Panc1 (cell line): Measurements from ENCODE around the gene DNM1L. TPM values are rescaled to one million over a fixed set of nuclear protein-coding genes. Genes with fewer than 3 reads are reported as not detected.

Experiments used
- ATAC-seq: fragments of 200-7000 bp; cut with Tn5 transposase; 2 replicates; pipeline ENCODE4 v1.9.1; 2020; ENCODE audit warnings: mild to moderate bottlenecking, moderate library complexity
- BruUV-seq: library from RNA; stranded (reverse); fragments of 400-500 nt; replicated peaks from 2 replicates; lab custom pipeline; 2021; lab: Mats Ljungman, UMichigan
- CTCF ChIA-PET: fragments of 300-600 bp; sonication (Branson Sonifier 250); formaldehyde crosslinking; loops from one replicate; lab custom pipeline; 2022; ENCODE audit warnings: antibody characterized with exemption; lab: Charles Lee
- POLR2A ChIA-PET: fragments of 300-600 bp; sonication (Branson Sonifier 250); formaldehyde crosslinking; loops from one replicate; lab custom pipeline; 2022; ENCODE audit warnings: antibody characterized with exemption; lab: Charles Lee
- DNase-seq: peaks from one replicate; pipeline ENCODE4 v3.0.0-alpha.2; 2010; ENCODE audit warnings: low read depth, low spot score
- H3K27ac ChIP-seq: 2 replicates; pipeline ENCODE4 v1.5.1; 2011; ENCODE audit warnings: mild to moderate bottlenecking, low read length, inconsistent platforms
- H3K27me3 ChIP-seq: fragments of 200-500 bp; sonication (Bioruptor generic); 2 replicates; pipeline ENCODE4 v1.6.0; 2014; ENCODE audit warnings: low read length, inconsistent platforms; ENCODE audit not compliant: control insufficient read depth, insufficient read depth
- H3K36me3 ChIP-seq: fragments of 200-500 bp; sonication (Bioruptor generic); 2 replicates; pipeline ENCODE4 v1.5.1; 2014; ENCODE audit warnings: inconsistent platforms, mild to moderate bottlenecking, low read length, moderate library complexity; ENCODE audit not compliant: control insufficient read depth, insufficient read depth
- H3K4me1 ChIP-seq: 2 replicates; pipeline ENCODE4 v1.5.1; 2011; ENCODE audit warnings: inconsistent platforms, mild to moderate bottlenecking, low read length, moderate library complexity; ENCODE audit not compliant: control insufficient read depth, insufficient read depth
- H3K4me3 ChIP-seq, 2 experiments: 2 replicates each; pipeline ENCODE4 v1.5.1; 2011 to 2012; ENCODE audit warnings: low read depth in 2 of 2, low read length in 2 of 2, mild to moderate bottlenecking in 2 of 2, inconsistent platforms in 1 of 2, moderate library complexity in 1 of 2
- H3K9me3 ChIP-seq: fragments of 200-500 bp; sonication (Bioruptor generic); 2 replicates; pipeline ENCODE4 v1.5.1; 2014; ENCODE audit warnings: low read depth, mild to moderate bottlenecking, inconsistent platforms, low read length, moderate library complexity; ENCODE audit not compliant: control insufficient read depth, insufficient read depth
- CTCF ChIP-seq: fragments of 450-650 bp; IDR thresholded peaks from 2 replicates; pipeline ENCODE4 v1.5.1; 2017; ENCODE audit warnings: mild to moderate bottlenecking
- POLR2AphosphoS5 ChIP-seq: IDR thresholded peaks from 2 replicates; pipeline ENCODE4 v1.6.1; 2012; ENCODE audit warnings: mild to moderate bottlenecking, low read depth, low read length, moderate library complexity
- REST ChIP-seq, 2 experiments: IDR thresholded peaks; 2 replicates each; pipeline ENCODE4 v1.6.1; 2011 to 2012; ENCODE audit warnings: low read depth in 2 of 2, control low read depth in 1 of 2, low read length in 1 of 2, mild to moderate bottlenecking in 1 of 2, moderate library complexity in 1 of 2; ENCODE audit not compliant: insufficient read depth in 1 of 2
- SIN3A ChIP-seq: IDR thresholded peaks from 2 replicates; pipeline ENCODE4 v1.6.1; 2012; ENCODE audit warnings: low read depth, mild to moderate bottlenecking, low read length, moderate library complexity, borderline replicate concordance; ENCODE audit not compliant: insufficient read depth
- TCF7L2 ChIP-seq: IDR thresholded peaks from 2 replicates; pipeline ENCODE4 v1.6.1; 2011; ENCODE audit warnings: mild to moderate bottlenecking, low read depth, low read length, inconsistent platforms
- in situ Hi-C: cut with HindIII; loops from 2 replicates; pipeline ENCODE4 v1.10.0; 2016; ENCODE audit warnings: low sequenced_read_pairs, low pct_unique_long_range_greater_than_20kb
- intact Hi-C: fragments of 100-400 bp; cut with micrococcal nuclease; formaldehyde crosslinking; loops from one replicate; pipeline ENCODE4 v1.10.0; 2022; ENCODE audit not compliant: unreplicated experiment
- total RNA-seq: library from RNA; stranded (reverse); gene quantifications from one replicate; pipeline ENCODE4 v1.2.1, GENCODE V29; 2021; ENCODE audit not compliant: unreplicated experiment

DNM1L gene
- total RNA-seq, 1 experiment from 2014 or later = 91.8 TPM

GRCh38 chr12:32686340-32686739, 7.2 kb downstream of the DNM1L start:
- ATAC-seq = no peak
- in situ Hi-C loops = no loop called here

DNA sequence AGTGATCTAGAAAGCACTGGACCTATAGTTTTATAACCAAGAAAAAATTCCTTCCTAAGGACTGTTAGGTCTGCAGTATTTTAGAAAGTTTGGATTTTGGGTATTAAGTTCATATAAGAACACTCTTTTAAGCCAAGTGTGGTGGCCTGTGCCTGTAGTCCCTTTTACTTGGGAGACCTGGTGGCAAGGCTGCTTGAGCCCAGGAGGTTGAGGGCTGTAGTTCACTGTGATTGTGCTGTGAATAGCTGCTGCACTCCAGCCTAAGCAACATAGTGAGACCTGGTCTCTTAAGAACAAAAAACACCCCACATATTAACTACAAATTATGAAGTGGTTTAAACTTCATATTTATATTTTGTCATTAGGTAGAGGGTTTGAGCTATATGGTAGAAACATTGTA, 9.7 kb downstream of the DNM1L start:
- Histone ChIP-seq H3K9me3 (no peaks in the 10 kb centered on the region), H3K4me3 (no peak overlapping the region), H3K27me3 (no peaks in the 10 kb centered on the region), H3K36me3 (no peaks in the 10 kb centered on the region), H3K27ac (no peak overlapping the region), H3K4me1 (no peaks in the 10 kb centered on the region)
- TF ChIP-seq POLR2AphosphoS5 (no peak), SIN3A (no peak), REST (IDR thresholded peaks at IDR 0.05; ENCODE audit: insufficient read depth in 1 of 2, low read depth in 2 of 2, low read length in 1 of 2) (no peak), CTCF (no peak), TCF7L2 (no peak)
- ChIA-PET CTCF (interaction anchor here (0.6 kb wide), 1 partner anchor 10 kb away, joined by 6 read pairs; no protein-coding TSS in a partner anchor), POLR2A (no interaction called here)
- DNase-seq (no peak), ATAC-seq (no peak)
- no TSS peak for BruUV-seq
- in situ Hi-C loops (no loop called here), intact Hi-C loops (no loop called here)

More at GRCh38 chr12:32686340-32686739, 7.2 kb downstream of the DNM1L start:
- H3K27ac ChIP-seq = no peak overlapping the region
- BruUV-seq = no TSS peak
- ChIA-PET POLR2A (no interaction called here), CTCF (no interaction called here)
- no peak overlapping the region for H3K4me3 ChIP-seq
- DNase-seq = no peak
- no peak for TF ChIP-seq REST (IDR thresholded peaks at IDR 0.05; ENCODE audit: insufficient read depth in 1 of 2, low read depth in 2 of 2, low read length in 1 of 2)
- no peak for TF ChIP-seq SIN3A
- TF ChIP-seq POLR2AphosphoS5 = no peak
- no peak for TF ChIP-seq TCF7L2
- TF ChIP-seq CTCF = no peak
- no peaks in the 10 kb centered on the region for H3K27me3 ChIP-seq
- H3K36me3 ChIP-seq = no peaks in the 10 kb centered on the region
- H3K9me3 ChIP-seq = no peaks in the 10 kb centered on the region
- H3K4me1 ChIP-seq = no peaks in the 10 kb centered on the region
- intact Hi-C loops = no loop called here
